A549 (cell line): ENCODE results near the gene AUTS2. TPM values are rescaled to one million over a fixed set of nuclear protein-coding genes. Genes with fewer than 3 reads are reported as not detected.

Source experiments
- ATAC-seq, 2 experiments: fragments of 200-7000 bp in 1 of 2; fragments of >200 bp in 1 of 2; cut with Nextera tagmentation in 1 of 2; cut with Tn5 transposase in 1 of 2; 3 replicates each; pipeline versions ENCODE4 v1.8.0 to v1.9.1; 2018 to 2020; ENCODE audit warnings: mild to moderate bottlenecking in 1 of 2, moderate library complexity in 1 of 2
- CTCF ChIA-PET: fragments of 300-600 bp; sonication (Branson Sonifier 250); formaldehyde crosslinking; extraction: SDS; loops from one replicate; lab custom pipeline; 2021; ENCODE audit warnings: antibody characterized with exemption, inconsistent platforms; lab: Yijun Ruan, JAX
- POLR2A ChIA-PET: fragments of 350-600 bp; formaldehyde crosslinking; extraction: SDS; loops from one replicate; lab custom pipeline; 2021; ENCODE audit warnings: antibody characterized with exemption, inconsistent platforms; lab: Yijun Ruan, JAX
- DNase-seq, 2 experiments: peaks; one replicate each; pipeline versions ENCODE4 v3.0.0 to v3.0.0-alpha.2; 2011 to 2016; ENCODE audit warnings: low read depth in 1 of 2, low spot score in 1 of 2
- FAIRE-seq: peaks from 2 replicates; lab custom pipeline; 2011; peaks lifted over from hg19 to GRCh38; lab: Jason Lieb, UNC
- H3K27ac ChIP-seq, 2 experiments: fragments of >200 bp; sonication (Bioruptor Twin); formaldehyde crosslinking; 3 replicates each; pipeline ENCODE4 v1.5.1; 2016 to 2017
- H3K4me1 ChIP-seq: fragments of >200 bp; sonication (Bioruptor Twin); formaldehyde crosslinking; 3 replicates; pipeline ENCODE4 v1.6.1; 2016
- H3K4me2 ChIP-seq: fragments of >200 bp; sonication (Bioruptor Twin); formaldehyde crosslinking; 3 replicates; pipeline ENCODE4 v1.6.1; 2016
- H3K4me3 ChIP-seq: fragments of >200 bp; sonication (Bioruptor Twin); formaldehyde crosslinking; 3 replicates; pipeline ENCODE4 v1.5.1; 2016
- H3K9me3 ChIP-seq: fragments of >200 bp; sonication (Bioruptor Twin); formaldehyde crosslinking; 3 replicates; pipeline ENCODE4 v1.6.1; 2016
- CBX2 ChIP-seq: fragments of 200-600 bp; sonication (generic); IDR thresholded peaks from 2 replicates; pipeline ENCODE4 v1.6.1; 2016; ENCODE audit warnings: low read depth, mild to moderate bottlenecking, borderline replicate concordance
- CEBPB ChIP-seq, 2 experiments: fragments of >200 bp in 1 of 2; sonication (Bioruptor Twin) in 1 of 2; formaldehyde crosslinking in 1 of 2; IDR thresholded peaks; 2 replicates each; pipeline ENCODE4 v1.6.1; 2012 to 2016
- CHD2 ChIP-seq: fragments of 150-350 bp; IDR thresholded peaks from 2 replicates; pipeline ENCODE4 v1.6.1; 2014; ENCODE audit warnings: low read length; ENCODE audit not compliant: partially characterized antibody
- EHMT2 ChIP-seq: fragments of 200-600 bp; sonication (generic); IDR thresholded peaks from 2 replicates; pipeline ENCODE4 v1.6.1; 2016; ENCODE audit warnings: antibody characterized with exemption, low read depth, mild to moderate bottlenecking, moderate library complexity
- ESRRA ChIP-seq: fragments of 150-350 bp; IDR thresholded peaks from 2 replicates; pipeline ENCODE4 v1.6.1; 2014; ENCODE audit warnings: mild to moderate bottlenecking, low read length, borderline replicate concordance
- HDAC2 ChIP-seq: fragments of 200-600 bp; sonication (generic); IDR thresholded peaks from 2 replicates; pipeline ENCODE4 v1.6.1; 2016
- HEYL ChIP-seq: fragments of 250-450 bp; sonication (Bioruptor Pico); IDR thresholded peaks from 2 replicates; pipeline ENCODE4 v1.8.0; 2021; ENCODE audit warnings: mild to moderate bottlenecking, moderate library complexity
- HOXA7 ChIP-seq: fragments of 250-450 bp; sonication (Bioruptor Pico); IDR thresholded peaks from 2 replicates; pipeline ENCODE4 v1.5.0; 2020; ENCODE audit warnings: mild to moderate bottlenecking, moderate library complexity
- HOXB13 ChIP-seq: fragments of 250-450 bp; sonication (Bioruptor Pico); IDR thresholded peaks from 2 replicates; pipeline ENCODE4 v1.5.0; 2020; ENCODE audit warnings: low read depth, mild to moderate bottlenecking, moderate library complexity
- JUNB ChIP-seq: fragments of >200 bp; sonication (Bioruptor Twin); formaldehyde crosslinking; IDR thresholded peaks from 2 replicates; pipeline ENCODE4 v1.6.1; 2016
- KDM5A ChIP-seq: fragments of 200-600 bp; sonication (generic); IDR thresholded peaks from 2 replicates; pipeline ENCODE4 v1.6.1; 2016; ENCODE audit warnings: antibody characterized with exemption, mild to moderate bottlenecking
- MAZ ChIP-seq: fragments of 150-350 bp; IDR thresholded peaks from 2 replicates; pipeline ENCODE4 v1.6.1; 2014; ENCODE audit warnings: antibody characterized with exemption, low read depth, low read length, borderline replicate concordance
- NR3C1 ChIP-seq: fragments of >200 bp; sonication (Bioruptor Twin); formaldehyde crosslinking; IDR thresholded peaks from 3 replicates; pipeline ENCODE4 v1.6.1; 2017
- RAD21 ChIP-seq, 2 experiments: fragments of >200 bp in 1 of 2; sonication (Bioruptor Twin) in 1 of 2; formaldehyde crosslinking in 1 of 2; IDR thresholded peaks in 1 of 2; conservative IDR thresholded peaks in 1 of 2; 2 replicates in 1 of 2; 3 replicates in 1 of 2; pipeline ENCODE4 v1.6.1; 2012 to 2018; ENCODE audit warnings: inconsistent platforms in 1 of 2
- RARB ChIP-seq: fragments of 250-450 bp; sonication (Bioruptor Pico); IDR thresholded peaks from 2 replicates; pipeline ENCODE4 v1.8.0; 2021; ENCODE audit warnings: mild to moderate bottlenecking, moderate library complexity
- RCOR1 ChIP-seq: fragments of 150-350 bp; IDR thresholded peaks from 2 replicates; pipeline ENCODE4 v1.6.1; 2014; ENCODE audit warnings: antibody characterized with exemption, low read length, low read depth
- RNF2 ChIP-seq: fragments of 200-600 bp; sonication (generic); IDR thresholded peaks from 2 replicates; pipeline ENCODE4 v1.6.1; 2016; ENCODE audit warnings: low read depth, mild to moderate bottlenecking, antibody characterized with exemption, moderate library complexity, borderline replicate concordance
- SMC3 ChIP-seq: fragments of >200 bp; sonication (Bioruptor Twin); formaldehyde crosslinking; IDR thresholded peaks from 3 replicates; pipeline ENCODE4 v1.6.1; 2018; ENCODE audit warnings: inconsistent platforms
- TFCP2L1 ChIP-seq: fragments of 250-450 bp; sonication (Bioruptor Pico); IDR thresholded peaks from 2 replicates; pipeline ENCODE4 v1.5.0; 2021; ENCODE audit warnings: mild to moderate bottlenecking
- TP53 ChIP-seq: fragments of 250-450 bp; sonication (Bioruptor Pico); IDR thresholded peaks from 2 replicates; pipeline ENCODE4 v1.5.0; 2021; ENCODE audit warnings: mild to moderate bottlenecking, moderate library complexity
- ZSCAN20 ChIP-seq: fragments of 250-450 bp; sonication (Bioruptor Pico); IDR thresholded peaks from 2 replicates; pipeline ENCODE4 v1.8.0; 2022; ENCODE audit warnings: mild to moderate bottlenecking, moderate library complexity
- WGBS: methylation state at CpG from one replicate; pipeline ENCODE4 v1.1.6; 2017; ENCODE audit errors: missing lambda C conversion rate; 5-methylcytosine and 5-hydroxymethylcytosine counted together
- polyA plus RNA-seq, 4 experiments: library from polyadenylated mRNA; depleted of rRNA in 3 of 4; stranded (reverse); fragments of >200 nt; fragmentation: RNase III in 1 of 4; extraction: RNeasy Plus Mini Kit Qiagen cat#74134 plus additional on column Dnase treatment in 1 of 4; gene quantifications; 2 replicates in 3 of 4; 3 replicates in 1 of 4; pipeline ENCODE4 v1.2.3, GENCODE V29; 2011 to 2017
- TF ChIP-seq, protein P1 (sequence below): fragments of >200 bp; sonication (Bioruptor Twin); formaldehyde crosslinking; IDR thresholded peaks from 3 replicates; pipeline ENCODE4 v1.6.1; 2016
- TF ChIP-seq, protein P2 (sequence below): fragments of 200-600 bp; sonication (generic); IDR thresholded peaks from 2 replicates; pipeline ENCODE4 v1.6.1; 2016; ENCODE audit warnings: antibody characterized with exemption, mild to moderate bottlenecking, moderate library complexity
- TF ChIP-seq, protein P3 (sequence below): IDR thresholded peaks from 2 replicates; pipeline ENCODE4 v1.6.1; 2012
- TF ChIP-seq, protein P4 (sequence below): fragments of 250-450 bp; sonication (Bioruptor Pico); IDR thresholded peaks from 2 replicates; pipeline ENCODE4 v1.5.0; 2020; ENCODE audit warnings: low read depth, mild to moderate bottlenecking, moderate library complexity

The AUTS2 gene
- polyA plus RNA-seq, 2 of the 4 experiments (the other 2 are of a cell fraction), result 1.6 to 3.6 TPM

DNA sequence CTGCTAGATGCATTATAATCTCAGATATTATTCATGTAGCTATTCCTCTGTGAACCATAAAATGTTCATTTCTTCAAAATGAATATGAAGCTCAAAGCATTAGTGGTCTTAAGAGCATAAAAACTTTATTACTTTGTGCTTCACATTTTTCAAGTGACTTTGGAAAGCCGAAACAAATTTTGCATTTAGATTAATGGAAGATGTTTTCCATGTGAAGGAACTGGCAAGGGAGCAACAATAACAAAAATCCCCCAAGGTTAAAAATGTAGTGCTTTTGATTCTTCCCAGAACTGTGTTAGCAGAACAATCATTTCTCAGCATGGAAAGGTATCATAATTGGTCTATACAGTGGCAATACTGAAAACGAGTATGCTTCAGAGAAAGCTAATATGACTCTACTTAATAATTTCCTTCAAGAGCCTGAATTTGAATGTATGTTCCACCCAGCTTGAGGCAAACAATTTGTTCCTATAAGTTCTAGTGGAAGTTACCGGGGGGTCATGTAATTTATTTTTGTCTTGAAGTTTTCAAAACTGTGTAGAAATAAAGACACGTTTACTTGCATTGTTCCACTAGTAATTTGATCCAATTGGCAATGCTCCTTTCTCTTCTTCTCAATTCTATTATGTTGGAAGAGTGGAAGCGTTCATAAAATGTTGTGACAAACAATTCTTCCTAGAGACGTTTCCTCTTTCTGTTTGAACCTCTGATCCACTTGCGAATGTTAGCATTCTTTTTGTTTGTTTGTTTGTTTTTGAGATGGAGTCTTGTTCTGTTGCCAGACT, 665.4 kb downstream of the AUTS2 start:
- TF ChIP-seq, protein P1, sequence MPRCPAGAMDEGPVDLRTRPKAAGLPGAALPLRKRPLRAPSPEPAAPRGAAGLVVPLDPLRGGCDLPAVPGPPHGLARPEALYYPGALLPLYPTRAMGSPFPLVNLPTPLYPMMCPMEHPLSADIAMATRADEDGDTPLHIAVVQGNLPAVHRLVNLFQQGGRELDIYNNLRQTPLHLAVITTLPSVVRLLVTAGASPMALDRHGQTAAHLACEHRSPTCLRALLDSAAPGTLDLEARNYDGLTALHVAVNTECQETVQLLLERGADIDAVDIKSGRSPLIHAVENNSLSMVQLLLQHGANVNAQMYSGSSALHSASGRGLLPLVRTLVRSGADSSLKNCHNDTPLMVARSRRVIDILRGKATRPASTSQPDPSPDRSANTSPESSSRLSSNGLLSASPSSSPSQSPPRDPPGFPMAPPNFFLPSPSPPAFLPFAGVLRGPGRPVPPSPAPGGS, result no peak
- no peak for TF ChIP-seq HOXB13 (CRISPR knock-in tag)
- TF ChIP-seq RCOR1, result no peak
- Histone ChIP-seq H3K4me3 (no peak overlapping the region), H3K27ac (no peak overlapping the region), H3K4me1 (no peaks in the 10 kb centered on the region), H3K9me3 (no peaks in the 10 kb centered on the region), H3K4me2 (no peak overlapping the region)
- no peak for DNase-seq
- ATAC-seq, result no peak
- no peak for FAIRE-seq
- WGBS, result 16% methylated on average over 7 of the region's 7 CpGs
- ChIA-PET CTCF (interaction anchor here (0.6 kb wide), 1 partner anchor 1309 kb away, joined by 3 read pairs; no protein-coding TSS in a partner anchor), POLR2A (no interaction called here)

DNA sequence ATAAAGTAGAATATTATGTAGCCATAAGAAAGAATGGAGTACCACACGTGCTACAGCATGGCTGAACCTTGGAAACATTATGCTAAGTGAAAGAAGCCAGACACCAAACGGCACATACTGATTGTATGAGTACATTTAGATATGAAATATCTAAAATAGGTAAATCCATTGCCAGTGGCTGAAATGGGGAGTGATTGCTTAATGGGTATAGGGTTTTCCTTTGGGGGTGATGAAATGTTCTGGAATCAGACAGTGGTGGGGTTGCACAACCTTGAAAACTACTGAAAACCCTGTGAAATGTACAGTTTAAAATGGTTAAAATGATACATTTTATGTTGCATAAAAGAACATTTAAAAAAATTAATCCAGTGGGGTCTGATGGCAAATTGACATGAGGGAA, 667.9 kb downstream of the AUTS2 start:
- TF ChIP-seq CBX2 (no peak), MAZ (no peak), RAD21 (conservative IDR thresholded peaks at IDR 0.05 in 1 of 2, IDR thresholded peaks at IDR 0.05 in 1 of 2) (no peak), SMC3 (no peak), RARB (CRISPR knock-in tag) (no peak), JUNB (no peak), CHD2 (no peak), HEYL (no peak), RNF2 (no peak)
- TF ChIP-seq, protein P2, sequence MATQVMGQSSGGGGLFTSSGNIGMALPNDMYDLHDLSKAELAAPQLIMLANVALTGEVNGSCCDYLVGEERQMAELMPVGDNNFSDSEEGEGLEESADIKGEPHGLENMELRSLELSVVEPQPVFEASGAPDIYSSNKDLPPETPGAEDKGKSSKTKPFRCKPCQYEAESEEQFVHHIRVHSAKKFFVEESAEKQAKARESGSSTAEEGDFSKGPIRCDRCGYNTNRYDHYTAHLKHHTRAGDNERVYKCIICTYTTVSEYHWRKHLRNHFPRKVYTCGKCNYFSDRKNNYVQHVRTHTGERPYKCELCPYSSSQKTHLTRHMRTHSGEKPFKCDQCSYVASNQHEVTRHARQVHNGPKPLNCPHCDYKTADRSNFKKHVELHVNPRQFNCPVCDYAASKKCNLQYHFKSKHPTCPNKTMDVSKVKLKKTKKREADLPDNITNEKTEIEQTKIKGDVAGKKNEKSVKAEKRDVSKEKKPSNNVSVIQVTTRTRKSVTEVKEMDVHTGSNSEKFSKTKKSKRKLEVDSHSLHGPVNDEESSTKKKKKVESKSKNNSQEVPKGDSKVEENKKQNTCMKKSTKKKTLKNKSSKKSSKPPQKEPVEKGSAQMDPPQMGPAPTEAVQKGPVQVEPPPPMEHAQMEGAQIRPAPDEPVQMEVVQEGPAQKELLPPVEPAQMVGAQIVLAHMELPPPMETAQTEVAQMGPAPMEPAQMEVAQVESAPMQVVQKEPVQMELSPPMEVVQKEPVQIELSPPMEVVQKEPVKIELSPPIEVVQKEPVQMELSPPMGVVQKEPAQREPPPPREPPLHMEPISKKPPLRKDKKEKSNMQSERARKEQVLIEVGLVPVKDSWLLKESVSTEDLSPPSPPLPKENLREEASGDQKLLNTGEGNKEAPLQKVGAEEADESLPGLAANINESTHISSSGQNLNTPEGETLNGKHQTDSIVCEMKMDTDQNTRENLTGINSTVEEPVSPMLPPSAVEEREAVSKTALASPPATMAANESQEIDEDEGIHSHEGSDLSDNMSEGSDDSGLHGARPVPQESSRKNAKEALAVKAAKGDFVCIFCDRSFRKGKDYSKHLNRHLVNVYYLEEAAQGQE, result no peak
- no peak overlapping the region for H3K4me2 ChIP-seq

DNA sequence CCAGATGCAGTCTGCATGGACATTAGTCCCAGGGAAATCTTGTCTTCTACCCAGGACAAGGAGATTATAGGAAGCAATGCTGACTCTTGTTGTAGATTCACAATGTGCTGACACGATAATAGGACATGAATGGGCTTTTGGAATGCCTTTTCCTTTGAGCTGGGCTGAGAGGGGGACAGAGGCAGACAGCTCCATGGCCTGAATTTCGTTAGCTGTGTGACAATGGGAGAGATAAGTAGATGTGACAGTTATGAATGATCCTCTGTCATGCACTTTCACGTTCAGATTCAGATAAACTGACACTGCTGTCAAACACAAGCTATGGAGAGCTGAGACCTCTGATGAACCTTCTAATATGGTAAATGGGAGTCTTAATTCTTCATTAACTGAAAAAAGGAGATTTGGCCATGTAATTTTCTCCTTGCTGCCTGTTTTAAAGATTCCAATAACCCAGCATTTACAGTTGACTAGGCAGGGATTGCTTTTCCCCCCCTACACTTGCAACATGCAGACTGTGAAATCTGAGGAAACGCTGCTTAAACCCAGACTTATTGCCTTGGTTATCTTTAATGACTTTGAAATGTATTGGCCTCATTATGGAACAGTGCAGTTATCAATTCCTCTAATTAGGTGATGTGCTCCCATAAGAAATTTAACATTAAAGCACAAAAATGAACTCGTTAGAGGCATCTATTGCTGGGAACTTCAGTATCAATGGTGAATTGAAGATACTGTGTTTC, 669.3 kb downstream of the AUTS2 start:
- no peak overlapping the region for H3K27ac ChIP-seq
- ChIA-PET CTCF (no interaction called here), POLR2A (no interaction called here)
- no peak overlapping the region for H3K4me2 ChIP-seq
- H3K9me3 ChIP-seq, result no peaks in the 10 kb centered on the region
- WGBS, result 4% methylated on average over 5 of the region's 5 CpGs
- DNase-seq (no peak), ATAC-seq (no peak), FAIRE-seq (no peak)
- H3K4me1 ChIP-seq, result no peaks in the 10 kb centered on the region
- TF ChIP-seq, protein P3, sequence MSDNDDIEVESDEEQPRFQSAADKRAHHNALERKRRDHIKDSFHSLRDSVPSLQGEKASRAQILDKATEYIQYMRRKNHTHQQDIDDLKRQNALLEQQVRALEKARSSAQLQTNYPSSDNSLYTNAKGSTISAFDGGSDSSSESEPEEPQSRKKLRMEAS, result no peak
- no peak for TF ChIP-seq CEBPB (IDR thresholded peaks at IDR 0.05)
- no peak for TF ChIP-seq KDM5A
- no peak for TF ChIP-seq ESRRA
- TF ChIP-seq EHMT2, result no peak
- no peak for TF ChIP-seq HOXB13 (CRISPR knock-in tag)
- TF ChIP-seq TFCP2L1 (CRISPR knock-in tag), result no peak
- TF ChIP-seq TP53 (CRISPR knock-in tag), result no peak
- TF ChIP-seq, protein P4, sequence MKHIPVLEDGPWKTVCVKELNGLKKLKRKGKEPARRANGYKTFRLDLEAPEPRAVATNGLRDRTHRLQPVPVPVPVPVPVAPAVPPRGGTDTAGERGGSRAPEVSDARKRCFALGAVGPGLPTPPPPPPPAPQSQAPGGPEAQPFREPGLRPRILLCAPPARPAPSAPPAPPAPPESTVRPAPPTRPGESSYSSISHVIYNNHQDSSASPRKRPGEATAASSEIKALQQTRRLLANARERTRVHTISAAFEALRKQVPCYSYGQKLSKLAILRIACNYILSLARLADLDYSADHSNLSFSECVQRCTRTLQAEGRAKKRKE (CRISPR knock-in tag), result no peak
- no peak for TF ChIP-seq RARB (CRISPR knock-in tag)
- TF ChIP-seq HDAC2, result no peak
- TF ChIP-seq MAZ, result no peak
- TF ChIP-seq SMC3, result no peak
- no peak for TF ChIP-seq HOXA7 (CRISPR knock-in tag)
- no peak for TF ChIP-seq ZSCAN20 (CRISPR knock-in tag)
- no peak for TF ChIP-seq NR3C1
- no peak overlapping the region for H3K4me3 ChIP-seq

More for the DNA sequence above, 667.9 kb downstream of the AUTS2 start:
- Histone ChIP-seq H3K27ac (no peak overlapping the region), H3K4me3 (no peak overlapping the region), H3K9me3 (no peaks in the 10 kb centered on the region), H3K4me1 (no peaks in the 10 kb centered on the region)
- FAIRE-seq, result no peak
- DNase-seq, result no peak
- CTCF ChIA-PET, result no interaction called here
- WGBS, result 5% methylated on average over 2 of the region's 2 CpGs
- POLR2A ChIA-PET, result no interaction called here
- no peak for ATAC-seq
